GM10847 (cell line): Measurements from ENCODE around the gene UCHL3.

Experiments used
- POLR2A ChIP-seq: IDR thresholded peaks from 2 replicates; pipeline ENCODE4 v1.6.1; 2011; ENCODE audit not compliant: insufficient read length; ENCODE audit errors: extremely low read depth

The UCHL3 gene

GRCh38 chr13:75587679-75588078, 38.1 kb downstream of the UCHL3 start:
- no peak for TF ChIP-seq POLR2A

- TF ChIP-seq POLR2A, result no peak
Observed at GRCh38 chr13:75596657-75597182, 47.1 kb downstream of the UCHL3 start.

GRCh38 chr13:75600371-75600770, 50.8 kb downstream of the UCHL3 start:
- TF ChIP-seq POLR2A, result no peak

DNA sequence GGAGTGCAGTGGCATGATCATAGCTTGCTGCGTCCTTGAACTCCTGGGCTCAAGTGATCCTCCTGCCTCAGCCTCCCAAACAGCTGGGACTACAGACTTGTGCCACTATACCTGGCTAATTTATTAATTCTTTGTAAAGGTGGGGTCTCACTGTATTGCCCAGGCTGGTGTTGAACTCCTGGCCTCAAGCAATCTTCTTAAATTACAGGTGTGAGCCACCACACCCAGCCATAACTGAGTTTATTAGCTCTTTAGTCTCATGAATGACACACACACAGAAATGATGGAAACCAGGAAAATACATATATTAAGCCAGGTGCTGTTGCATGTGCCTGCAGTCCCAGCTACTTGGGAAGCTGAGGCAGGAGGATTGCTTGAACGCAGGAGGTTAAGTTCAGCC, 53.4 kb downstream of the UCHL3 start:
- TF ChIP-seq POLR2A, result no peak

- TF ChIP-seq POLR2A, result no peak
Observed at GRCh38 chr13:75607447-75607846, 57.9 kb downstream of the UCHL3 start.

DNA sequence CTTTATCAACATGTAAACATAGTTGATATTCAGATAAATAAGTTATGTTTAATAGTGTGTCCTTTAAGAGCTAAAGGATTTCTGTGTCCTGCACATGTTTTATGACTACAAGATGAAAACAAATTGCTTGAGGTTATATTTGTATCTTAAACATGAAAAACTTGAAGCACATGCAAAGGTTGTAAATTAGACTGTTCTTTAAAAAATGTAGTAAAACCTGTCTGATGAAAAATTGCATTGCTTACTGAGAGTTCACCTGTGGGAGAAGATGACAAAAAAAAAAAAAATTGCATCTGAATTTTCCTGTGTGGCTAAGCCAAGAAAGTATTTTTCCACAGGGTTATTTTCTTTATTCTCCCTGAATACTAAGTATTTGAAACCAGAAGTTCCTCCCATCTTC, 60.9 kb downstream of the UCHL3 start:
- no peak for TF ChIP-seq POLR2A

DNA sequence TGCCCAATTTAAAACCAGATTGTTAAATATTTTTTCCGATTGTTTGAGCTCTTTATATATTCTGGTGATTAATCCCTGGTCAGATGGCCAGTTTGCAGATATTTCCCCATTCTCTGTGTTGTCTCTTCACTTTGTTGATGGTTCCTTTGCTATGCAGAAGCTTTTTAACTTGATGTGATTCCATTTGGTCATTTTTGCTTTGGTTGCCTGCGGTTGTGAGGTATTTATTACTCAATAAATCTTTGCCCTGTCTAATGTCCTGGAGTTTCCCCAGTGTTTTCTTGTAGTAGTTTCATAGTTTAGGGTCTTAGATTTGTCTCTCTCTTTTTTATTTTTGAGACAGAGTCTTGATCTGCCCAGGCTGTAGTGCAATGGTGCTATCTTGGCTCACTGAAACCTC, 62.8 kb downstream of the UCHL3 start:
- no peak for TF ChIP-seq POLR2A

- TF ChIP-seq POLR2A, result no peak
Observed at GRCh38 chr13:75617230-75617629, 67.6 kb downstream of the UCHL3 start.

- TF ChIP-seq POLR2A, result no peak
Observed at GRCh38 chr13:75618308-75618707, 68.7 kb downstream of the UCHL3 start.

DNA sequence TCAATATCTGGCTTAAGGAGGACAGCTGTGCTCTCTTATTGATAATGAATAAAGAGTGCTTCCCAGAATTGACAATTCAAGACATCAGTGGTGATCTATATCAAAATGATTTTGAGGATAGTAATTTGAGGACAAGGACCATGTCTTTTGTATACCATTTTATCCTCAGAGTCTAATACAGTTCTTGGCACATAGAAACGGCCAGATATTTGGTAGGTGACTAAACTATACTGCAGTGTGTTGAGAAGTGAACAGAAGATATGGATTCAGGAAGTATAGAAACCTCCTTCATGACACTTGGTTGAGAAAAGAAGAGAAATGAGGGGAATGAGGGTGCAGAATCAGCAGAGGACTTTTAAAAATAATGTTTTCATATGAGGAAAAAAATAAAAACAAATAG, 70.4 kb downstream of the UCHL3 start:
- no peak for TF ChIP-seq POLR2A

- TF ChIP-seq POLR2A, result no peak
Observed at GRCh38 chr13:75621147-75621546, 71.6 kb downstream of the UCHL3 start.

DNA sequence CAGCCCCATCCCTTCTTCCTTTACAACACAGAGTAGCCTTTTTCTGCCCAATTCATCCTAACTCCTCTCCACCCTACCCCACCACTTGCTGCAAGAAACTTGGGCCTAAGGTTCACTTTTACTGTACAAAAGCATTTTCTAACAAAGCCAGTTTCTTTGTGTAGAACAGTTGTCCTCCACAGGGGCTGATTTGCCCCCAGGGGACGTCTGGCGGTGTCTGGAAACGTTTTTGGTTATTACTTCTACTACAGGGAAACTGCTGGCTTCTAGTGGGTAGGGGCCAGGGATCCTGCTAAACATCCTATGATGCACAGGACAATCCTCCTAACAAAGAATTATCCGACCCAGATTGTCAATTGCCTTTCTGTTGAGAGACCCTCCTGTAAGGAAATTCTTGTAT, 79.2 kb downstream of the UCHL3 start:
- no peak for TF ChIP-seq POLR2A

DNA sequence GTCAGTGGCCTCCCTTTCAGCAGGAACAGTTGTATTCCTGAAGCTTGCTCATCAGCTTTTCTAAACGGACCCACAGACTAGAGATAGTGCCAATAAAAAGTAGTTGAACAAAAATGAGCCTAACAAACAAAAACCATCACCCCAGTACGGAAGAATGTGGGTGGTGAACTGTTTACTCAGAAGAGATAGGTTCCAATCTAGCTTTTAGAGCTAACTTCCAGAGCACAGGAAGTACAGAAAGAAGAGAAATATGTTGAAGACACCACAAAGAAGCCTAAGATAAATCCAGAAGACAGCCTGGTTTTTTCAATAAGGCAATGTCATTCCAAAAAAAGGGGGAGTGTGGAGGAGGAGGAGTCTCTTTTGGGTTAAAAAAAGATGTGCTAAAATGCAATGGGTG, 83.7 kb downstream of the UCHL3 start:
- TF ChIP-seq POLR2A, result no peak

DNA sequence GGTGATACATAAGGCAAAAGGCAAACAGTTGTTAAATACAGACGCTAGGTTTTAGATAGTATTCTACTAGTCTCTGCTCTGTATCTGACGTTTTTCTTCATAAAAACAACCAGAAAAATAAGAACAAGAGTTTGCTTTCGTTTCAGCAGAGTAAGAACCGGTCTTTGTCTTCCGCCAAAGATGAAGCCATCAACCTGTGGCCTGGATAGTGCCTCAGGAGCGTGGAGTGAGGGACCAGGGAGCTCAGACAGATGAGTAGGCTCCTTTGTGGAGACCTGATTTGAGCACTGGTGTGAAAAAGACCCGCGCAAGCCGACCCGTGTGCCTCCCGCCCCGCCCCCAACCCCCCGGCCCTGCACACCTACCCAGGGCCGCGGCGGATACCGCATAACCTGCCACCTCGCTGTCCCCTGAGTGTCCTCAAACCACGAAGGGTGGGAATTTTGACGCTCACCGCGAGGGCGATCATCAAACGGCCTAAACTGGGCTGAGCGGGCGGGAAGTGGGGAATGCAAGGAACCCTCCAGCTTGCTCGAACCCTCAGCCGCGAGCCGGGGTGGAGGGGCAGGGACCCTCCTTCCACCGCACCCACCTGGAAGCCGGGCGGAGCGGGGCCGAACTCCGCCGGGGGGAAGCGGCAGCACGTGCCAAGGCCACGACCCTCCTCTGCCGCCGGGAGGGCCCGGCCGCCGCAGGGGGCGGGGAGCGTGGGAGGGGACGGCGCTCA, 85.7 kb downstream of the UCHL3 start:
- no peak for TF ChIP-seq POLR2A

DNA sequence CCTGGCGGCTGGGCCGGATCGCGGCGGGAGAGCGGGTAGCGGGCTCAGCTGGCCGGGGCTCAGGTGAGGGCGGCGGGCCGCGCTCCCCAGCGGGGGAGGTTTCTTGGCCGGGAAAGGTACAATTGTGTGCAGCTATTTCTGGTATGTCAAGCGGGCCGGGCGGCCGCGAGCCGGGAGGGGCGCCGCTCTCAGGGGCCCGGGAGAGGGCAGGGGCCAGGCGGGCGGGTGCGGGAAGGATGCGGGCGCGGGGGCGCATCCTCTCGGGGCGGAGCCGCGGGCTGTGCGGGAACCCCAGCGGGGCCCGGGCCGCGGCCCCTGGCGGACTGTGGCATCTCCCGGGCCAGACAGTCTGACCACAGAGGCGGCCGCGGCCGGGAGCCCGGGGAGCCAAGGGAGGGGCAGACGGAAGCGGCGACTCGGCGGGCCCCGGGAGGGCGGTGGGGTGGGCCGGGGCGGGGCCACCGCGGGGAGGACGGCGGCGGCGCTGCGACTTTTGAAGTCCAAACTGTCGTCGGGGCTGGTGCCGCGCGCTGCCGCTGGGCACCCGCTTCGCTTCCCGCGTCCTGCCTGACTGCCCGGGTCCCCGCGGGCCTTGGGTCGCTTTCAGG, 86.3 kb downstream of the UCHL3 start, which contains the start of gene LMO7:
LMO7 (plus strand) TSS at position 503 of the 608 bp plus-strand sequence. CDS start 328 bp downstream, outside the sequence.
- TF ChIP-seq POLR2A, result peak; percentile 31

GRCh38 chr13:75636436-75637180, 87.0 kb downstream of the UCHL3 start:
- no peak for TF ChIP-seq POLR2A

DNA sequence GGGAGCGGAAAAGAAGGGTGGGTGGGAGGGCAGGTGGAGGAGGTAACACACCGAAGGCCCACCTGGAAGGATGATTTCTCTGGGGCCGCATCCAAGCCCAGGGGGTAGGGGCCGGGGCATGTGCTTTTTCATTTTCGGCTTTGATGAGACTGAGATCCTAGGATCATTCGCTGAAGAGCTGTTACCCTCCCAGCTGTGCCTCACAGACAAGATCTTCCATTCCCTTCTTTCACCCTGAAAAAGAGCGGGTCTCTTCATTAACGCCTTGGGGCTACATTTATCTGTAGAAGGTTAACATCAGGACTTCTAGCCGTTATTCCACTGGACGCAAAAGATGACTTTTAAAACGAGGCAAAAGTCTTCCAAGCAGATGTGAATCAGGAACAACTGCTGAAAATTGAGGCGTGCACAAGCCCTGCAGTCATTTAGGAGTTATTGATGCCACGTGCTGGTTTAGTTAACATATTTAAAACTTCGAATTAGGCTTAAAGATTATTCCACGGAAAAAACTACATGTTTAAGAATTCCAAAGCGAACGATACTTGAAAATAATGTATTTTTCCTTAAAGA, 87.7 kb downstream of the UCHL3 start:
- no peak for TF ChIP-seq POLR2A
